Endothelial cell of umbilical vein (primary cell): ENCODE data around the gene CCR1. TPM values are rescaled to one million over a fixed set of nuclear protein-coding genes. Genes with fewer than 3 reads are reported as not detected.

Experiments used
- BruUV-seq: library from RNA; stranded (reverse); fragments of 400-500 nt; replicated peaks from 2 replicates; lab custom pipeline; 2021; lab: Mats Ljungman, UMichigan
- CTCF ChIA-PET: fragments of 300-600, 350-600 bp; sonication (Branson Sonifier 250); formaldehyde crosslinking; loops from one replicate; lab custom pipeline; 2021; ENCODE audit warnings: antibody characterized with exemption, inconsistent platforms; lab: Charles Lee
- POLR2A ChIA-PET: fragments of 300-600, 350-600 bp; sonication (Branson Sonifier 250); formaldehyde crosslinking; loops from one replicate; lab custom pipeline; 2021; ENCODE audit warnings: antibody characterized with exemption, inconsistent platforms; lab: Charles Lee
- DNase-seq: peaks from one replicate; pipeline ENCODE4 v3.0.0-alpha.2; 2011; ENCODE audit warnings: low read depth, low spot score
- FAIRE-seq: peaks from 2 replicates; lab custom pipeline; 2011; peaks lifted over from hg19 to GRCh38; lab: Jason Lieb, UNC
- H2AFZ ChIP-seq: 2 replicates; pipeline ENCODE4 v1.6.0; 2012; ENCODE audit warnings: low read depth, low read length, control low read depth, inconsistent platforms
- H3K27ac ChIP-seq: 2 replicates; pipeline ENCODE4 v1.5.1; 2011; ENCODE audit warnings: low read depth, mild to moderate bottlenecking, control low read depth, low read length, moderate library complexity; ENCODE audit not compliant: insufficient read depth
- H3K27me3 ChIP-seq, 2 experiments: 2 replicates each; pipeline versions ENCODE4 v1.6.0 to v1.6.1; 2011; ENCODE audit warnings: low read length in 2 of 2, mixed read lengths in 1 of 2; ENCODE audit not compliant: control insufficient read depth in 2 of 2, insufficient read depth in 2 of 2
- H3K36me3 ChIP-seq, 2 experiments: 2 replicates in 1 of 2; 3 replicates in 1 of 2; pipeline ENCODE4 v1.5.1; 2011; ENCODE audit warnings: low read length in 2 of 2, mild to moderate bottlenecking in 1 of 2, moderate library complexity in 1 of 2; ENCODE audit not compliant: control insufficient read depth in 2 of 2, insufficient read depth in 2 of 2; ENCODE audit errors: extremely low read depth in 1 of 2
- H3K4me1 ChIP-seq: 3 replicates; pipeline ENCODE4 v1.5.1; 2011; ENCODE audit warnings: mild to moderate bottlenecking, low read length; ENCODE audit not compliant: control insufficient read depth, insufficient read depth; ENCODE audit errors: extremely low read depth
- H3K4me2 ChIP-seq: 2 replicates; pipeline ENCODE4 v1.6.1; 2011; ENCODE audit warnings: low read length, control low read depth, mixed read lengths; ENCODE audit not compliant: insufficient read depth
- H3K4me3 ChIP-seq, 3 experiments: fragments of 200-600 bp in 1 of 3; sonication (generic), shearing (Covaris generic) in 1 of 3; replicated peaks in 1 of 3; 2 replicates each; pipeline ENCODE4 v1.5.1; 2011 to 2016; ENCODE audit warnings: control low read depth in 3 of 3, low read length in 3 of 3, mild to moderate bottlenecking in 2 of 3, inconsistent platforms in 1 of 3, low read depth in 1 of 3, moderate library complexity in 1 of 3; ENCODE audit not compliant: insufficient read depth in 1 of 3
- H3K79me2 ChIP-seq: 2 replicates; pipeline ENCODE4 v1.6.0; 2012; ENCODE audit warnings: low read length, inconsistent platforms; ENCODE audit not compliant: control insufficient read depth, insufficient read depth
- H3K9ac ChIP-seq: replicated peaks from 2 replicates; pipeline ENCODE3; 2011; ENCODE audit warnings: low read length, control low read depth; ENCODE audit not compliant: insufficient read depth; ENCODE audit errors: extremely low read depth
- H3K9me1 ChIP-seq: replicated peaks from 3 replicates; pipeline ENCODE4 v1.6.0; 2011; ENCODE audit warnings: mild to moderate bottlenecking, low read length; ENCODE audit not compliant: control insufficient read depth, insufficient read depth; ENCODE audit errors: extremely low read depth
- H3K9me3 ChIP-seq: replicated peaks from 2 replicates; pipeline ENCODE4 v1.5.1; 2012; ENCODE audit warnings: low read length, inconsistent platforms; ENCODE audit not compliant: control insufficient read depth, insufficient read depth
- H4K20me1 ChIP-seq: replicated peaks from 2 replicates; pipeline ENCODE3; 2011; ENCODE audit warnings: mild to moderate bottlenecking, low read length; ENCODE audit not compliant: control insufficient read depth, insufficient read depth; ENCODE audit errors: extremely low read depth
- EZH2 ChIP-seq: IDR thresholded peaks from 2 replicates; pipeline ENCODE4 v1.6.1; 2012; ENCODE audit warnings: borderline replicate concordance, low read depth, mild to moderate bottlenecking, moderate library complexity, low read length, inconsistent platforms; ENCODE audit not compliant: severe bottlenecking
- FOS ChIP-seq: IDR thresholded peaks from 2 replicates; pipeline ENCODE4 v1.6.1; 2011; ENCODE audit warnings: mild to moderate bottlenecking, low read length, moderate library complexity, borderline replicate concordance; ENCODE audit not compliant: insufficient read depth
- GATA2 ChIP-seq: IDR thresholded peaks from 2 replicates; pipeline ENCODE4 v1.7.0; 2011; ENCODE audit warnings: low read depth, mild to moderate bottlenecking, moderate library complexity, mixed read lengths, low read length; ENCODE audit not compliant: insufficient read length, insufficient read depth
- JUN ChIP-seq: IDR thresholded peaks from 2 replicates; pipeline ENCODE4 v1.6.1; 2011; ENCODE audit warnings: borderline replicate concordance, low read depth; ENCODE audit not compliant: insufficient read length, insufficient read depth
- MYC ChIP-seq: IDR thresholded peaks from one replicate; pipeline ENCODE4 v1.6.1; 2011; ENCODE audit warnings: mild to moderate bottlenecking, low read depth, low read length
- POLR2A ChIP-seq: IDR thresholded peaks from 2 replicates; pipeline ENCODE4 v1.6.1; 2012; ENCODE audit warnings: low read depth, mild to moderate bottlenecking, control low read depth, low read length
- POLR2AphosphoS5 ChIP-seq: IDR thresholded peaks from 2 replicates; pipeline ENCODE4 v1.6.1; 2012; ENCODE audit warnings: low read depth, mild to moderate bottlenecking, control low read depth, low read length, moderate library complexity; ENCODE audit not compliant: insufficient read depth
- dilution Hi-C: fragments of 300-500 bp; cut with MboI; formaldehyde crosslinking; loops from one replicate; pipeline ENCODE4 v1.15.0; 2019; ENCODE audit warnings: low sequenced_read_pairs; ENCODE audit not compliant: extremely low pct_ligation_motif_present
- intact Hi-C: fragments of 100-400 bp; cut with micrococcal nuclease; formaldehyde crosslinking; loops from one replicate; pipeline ENCODE4 v1.10.0; 2022
- polyA plus RNA-seq, 4 experiments: library from polyadenylated mRNA; depleted of rRNA in 3 of 4; stranded (reverse) in 3 of 4; unstranded in 1 of 4; fragments of >200 nt; gene quantifications; 2 replicates each; pipeline versions ENCODE4 v1.2.1 to v1.2.3, GENCODE V29; 2011 to 2012; ENCODE audit warnings: missing spikeins in 1 of 4
- total RNA-seq: library from RNA; stranded (reverse); gene quantifications from 2 replicates; pipeline ENCODE4 v1.2.3, GENCODE V29; 2021
- TF ChIP-seq, protein P1 (sequence below), 2 donors: IDR thresholded peaks; 1 replicate in 1 of 2; 2 replicates in 1 of 2; pipeline ENCODE4 v1.5.1; 2011; ENCODE audit warnings: low read length in 2 of 2, mild to moderate bottlenecking in 2 of 2, moderate library complexity in 2 of 2, control low read depth in 1 of 2, inconsistent platforms in 1 of 2, low read depth in 1 of 2; ENCODE audit not compliant: insufficient read depth in 1 of 2; ENCODE audit errors: extremely low read depth in 1 of 2
- TF ChIP-seq, protein P2 (sequence below): IDR thresholded peaks from 2 replicates; pipeline ENCODE4 v1.6.1; 2011; ENCODE audit not compliant: insufficient read depth, insufficient read length

The CCR1 gene
- total and polyA plus RNA-seq, 2 donors (not counting 3 experiments of a cell fraction or from before 2014, with no cell fraction given) = not detected

- DNase-seq = no peak
- FAIRE-seq = no peak
- Histone ChIP-seq H3K4me3 (no peak overlapping the region), H3K9ac (no peak overlapping the region), H3K4me1 (no peaks in the 10 kb centered on the region), H3K79me2 (no peaks in the 10 kb centered on the region), H2AFZ (no peak overlapping the region), H3K36me3 (no peaks in the 10 kb centered on the region), H3K27me3 (no peaks in the 10 kb centered on the region), H3K9me3 (no peaks in the 10 kb centered on the region), H3K9me1 (no peaks in the 10 kb centered on the region), H3K4me2 (no peak overlapping the region), H3K27ac (no peak overlapping the region), H4K20me1 (no peaks in the 10 kb centered on the region)
- intact Hi-C loops = no loop called here
- dilution Hi-C loops = no loop called here
- TF ChIP-seq GATA2 (no peak), MYC (no peak), FOS (no peak), POLR2A (no peak), JUN (no peak), POLR2AphosphoS5 (no peak), EZH2 (no peak)
- TF ChIP-seq, protein P1, sequence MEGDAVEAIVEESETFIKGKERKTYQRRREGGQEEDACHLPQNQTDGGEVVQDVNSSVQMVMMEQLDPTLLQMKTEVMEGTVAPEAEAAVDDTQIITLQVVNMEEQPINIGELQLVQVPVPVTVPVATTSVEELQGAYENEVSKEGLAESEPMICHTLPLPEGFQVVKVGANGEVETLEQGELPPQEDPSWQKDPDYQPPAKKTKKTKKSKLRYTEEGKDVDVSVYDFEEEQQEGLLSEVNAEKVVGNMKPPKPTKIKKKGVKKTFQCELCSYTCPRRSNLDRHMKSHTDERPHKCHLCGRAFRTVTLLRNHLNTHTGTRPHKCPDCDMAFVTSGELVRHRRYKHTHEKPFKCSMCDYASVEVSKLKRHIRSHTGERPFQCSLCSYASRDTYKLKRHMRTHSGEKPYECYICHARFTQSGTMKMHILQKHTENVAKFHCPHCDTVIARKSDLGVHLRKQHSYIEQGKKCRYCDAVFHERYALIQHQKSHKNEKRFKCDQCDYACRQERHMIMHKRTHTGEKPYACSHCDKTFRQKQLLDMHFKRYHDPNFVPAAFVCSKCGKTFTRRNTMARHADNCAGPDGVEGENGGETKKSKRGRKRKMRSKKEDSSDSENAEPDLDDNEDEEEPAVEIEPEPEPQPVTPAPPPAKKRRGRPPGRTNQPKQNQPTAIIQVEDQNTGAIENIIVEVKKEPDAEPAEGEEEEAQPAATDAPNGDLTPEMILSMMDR (IDR thresholded peaks at IDR 0.05; ENCODE audit: extremely low read depth in 1 of 2, insufficient read depth in 1 of 2, low read depth in 1 of 2, low read length in 2 of 2) = no peak
- TF ChIP-seq, protein P2, sequence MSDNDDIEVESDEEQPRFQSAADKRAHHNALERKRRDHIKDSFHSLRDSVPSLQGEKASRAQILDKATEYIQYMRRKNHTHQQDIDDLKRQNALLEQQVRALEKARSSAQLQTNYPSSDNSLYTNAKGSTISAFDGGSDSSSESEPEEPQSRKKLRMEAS = no peak
- no TSS peak for BruUV-seq
- CTCF ChIA-PET = no interaction called here
- POLR2A ChIA-PET = no interaction called here
Observed at GRCh38 chr3:46203681-46204080, 4.4 kb downstream of the CCR1 start.
